ENCODE results near the gene CEMIP. TPM values are rescaled to one million over a fixed set of nuclear protein-coding genes. Genes with fewer than 3 reads are reported as not detected.

CEMIP gene
- total RNA-seq, 4 donors from 2014 or later, result 0.27 to 0.32 TPM; not detected in 2

- peaks cover 0 to 11% (median 6%) of the 10 kb centered on the region in 4 donors for H3K4me1 ChIP-seq
- in situ Hi-C loops (cut with MboI; ENCODE audit: low pct_ligation_motif_present in 1 of 4, low pct_unique_long_range_greater_than_20kb in 1 of 4, low sequenced_read_pairs in 3 of 4) (loop anchor here in 2 of 4 donors (10.0 to 25.0 kb wide), 2 partner anchors 279 to 282 kb away; no protein-coding TSS in a partner anchor), intact Hi-C loops (cut with DNase I; ENCODE audit: low total_unique reads) (no loop called here)
- TF ChIP-seq POLR2A (IDR thresholded peaks at IDR 0.05), result no peak
- no peak for TF ChIP-seq EP300 (IDR thresholded peaks at IDR 0.05; ENCODE audit: low read depth)
- no peak for TF ChIP-seq POLR2AphosphoS5 (IDR thresholded peaks at IDR 0.05)
- TF ChIP-seq CTCF (IDR thresholded peaks at IDR 0.05), result no peak
- H3K27me3 ChIP-seq, result no peaks in the 10 kb centered on the region
- DNase-seq, result no peak
- WGBS, 2 donors (ENCODE audit: low coverage in 1 of 2), result 82 to 100% methylated on average over 1 to 5 of the region's 5 CpGs
- no peaks in the 10 kb centered on the region for H3K9me3 ChIP-seq
- H3K4me3 ChIP-seq, result no peak overlapping the region
- no peak overlapping the region for H3K27ac ChIP-seq
- peaks cover 0 to 25% (median 4%) of the 10 kb centered on the region in 4 donors for H3K36me3 ChIP-seq
These were observed 203.7 kb downstream of the CEMIP start for GRCh38 chr15:80982839-80983238.

- WGBS, 2 donors (ENCODE audit: low coverage in 1 of 2), result 63 to 75% methylated on average over 7 to 9 of the region's 9 CpGs
- DNase-seq, result peak; percentile 14
- Histone ChIP-seq H3K4me3 (no peak overlapping the region), H3K4me1 (peaks cover 8 to 21% (median 17%) of the 10 kb centered on the region in 4 donors), H3K9me3 (no peaks in the 10 kb centered on the region), H3K27ac (peak overlapping the region in 3 of 4 donors; percentile 12 to 51 (median 18)), H3K36me3 (peaks cover 0 to 15% (median 0%) of the 10 kb centered on the region in 4 donors), H3K27me3 (no peaks in the 10 kb centered on the region)
- in situ Hi-C loops (cut with MboI; ENCODE audit: low pct_ligation_motif_present in 1 of 4, low pct_unique_long_range_greater_than_20kb in 1 of 4, low sequenced_read_pairs in 3 of 4), result loop anchor here in 2 of 4 donors (10.0 to 25.0 kb wide), 2 partner anchors 277 to 280 kb away; no protein-coding TSS in a partner anchor
- intact Hi-C loops (cut with DNase I; ENCODE audit: low total_unique reads), result no loop called here
- no peak for TF ChIP-seq POLR2AphosphoS5 (IDR thresholded peaks at IDR 0.05)
- no peak for TF ChIP-seq CTCF (IDR thresholded peaks at IDR 0.05)
- TF ChIP-seq POLR2A (IDR thresholded peaks at IDR 0.05), result no peak
- no peak for TF ChIP-seq EP300 (IDR thresholded peaks at IDR 0.05; ENCODE audit: low read depth)
These were observed 205.7 kb downstream of the CEMIP start for GRCh38 chr15:80984856-80985255.

- H3K4me1 ChIP-seq, result peaks cover 8 to 31% (median 21%) of the 10 kb centered on the region in 4 donors
- DNase-seq, result no peak
- no peak for TF ChIP-seq EP300 (IDR thresholded peaks at IDR 0.05; ENCODE audit: low read depth)
- TF ChIP-seq POLR2AphosphoS5 (IDR thresholded peaks at IDR 0.05), result no peak
- TF ChIP-seq CTCF (IDR thresholded peaks at IDR 0.05), result no peak
- TF ChIP-seq POLR2A (IDR thresholded peaks at IDR 0.05), result no peak
- no peak overlapping the region for H3K4me3 ChIP-seq
- in situ Hi-C loops (cut with MboI; ENCODE audit: low pct_ligation_motif_present in 1 of 4, low pct_unique_long_range_greater_than_20kb in 1 of 4, low sequenced_read_pairs in 3 of 4) (loop anchor here in 2 of 4 donors (10.0 to 25.0 kb wide), 2 partner anchors 276 to 279 kb away; no protein-coding TSS in a partner anchor), intact Hi-C loops (cut with DNase I; ENCODE audit: low total_unique reads) (no loop called here)
- no peaks in the 10 kb centered on the region for H3K9me3 ChIP-seq
- H3K27me3 ChIP-seq, result no peaks in the 10 kb centered on the region
- H3K36me3 ChIP-seq, result peaks cover 0 to 4% (median 0%) of the 10 kb centered on the region in 4 donors
- WGBS, 2 donors (ENCODE audit: low coverage in 1 of 2), result 92 to 94% methylated on average over 4 to 5 of the region's 5 CpGs
- no peak overlapping the region for H3K27ac ChIP-seq
These were observed 206.8 kb downstream of the CEMIP start for GRCh38 chr15:80985981-80986380.

- H3K27me3 ChIP-seq, result no peaks in the 10 kb centered on the region
- H3K36me3 ChIP-seq, result peaks cover 0 to 3% (median 0%) of the 10 kb centered on the region in 4 donors
- WGBS, 2 donors (ENCODE audit: low coverage in 1 of 2), result 89 to 100% methylated on average over 1 of the region's 1 CpG
- no peak overlapping the region for H3K4me3 ChIP-seq
- H3K27ac ChIP-seq, result no peak overlapping the region
- H3K4me1 ChIP-seq, result peaks cover 8 to 36% (median 23%) of the 10 kb centered on the region in 4 donors
- TF ChIP-seq POLR2A (IDR thresholded peaks at IDR 0.05), result no peak
- no peak for TF ChIP-seq CTCF (IDR thresholded peaks at IDR 0.05)
- no peak for TF ChIP-seq EP300 (IDR thresholded peaks at IDR 0.05; ENCODE audit: low read depth)
- no peak for TF ChIP-seq POLR2AphosphoS5 (IDR thresholded peaks at IDR 0.05)
- intact Hi-C loops (cut with DNase I; ENCODE audit: low total_unique reads) (no loop called here), in situ Hi-C loops (cut with MboI; ENCODE audit: low pct_ligation_motif_present in 1 of 4, low pct_unique_long_range_greater_than_20kb in 1 of 4, low sequenced_read_pairs in 3 of 4) (loop anchor here in 2 of 4 donors (10.0 to 25.0 kb wide), 2 partner anchors 276 to 278 kb away; no protein-coding TSS in a partner anchor)
- no peaks in the 10 kb centered on the region for H3K9me3 ChIP-seq
- no peak for DNase-seq
These were observed 207.3 kb downstream of the CEMIP start for GRCh38 chr15:80986487-80986886.

Measured in transverse colon (tissue), 4 donors.